NCI-H69 (cell line): Measurements from ENCODE around the gene PNCK.

Experiments used
- DNase-seq: peaks from one replicate; lab custom pipeline; 2025; lab: John Stamatoyannopoulos, UW

PNCK gene

DNA sequence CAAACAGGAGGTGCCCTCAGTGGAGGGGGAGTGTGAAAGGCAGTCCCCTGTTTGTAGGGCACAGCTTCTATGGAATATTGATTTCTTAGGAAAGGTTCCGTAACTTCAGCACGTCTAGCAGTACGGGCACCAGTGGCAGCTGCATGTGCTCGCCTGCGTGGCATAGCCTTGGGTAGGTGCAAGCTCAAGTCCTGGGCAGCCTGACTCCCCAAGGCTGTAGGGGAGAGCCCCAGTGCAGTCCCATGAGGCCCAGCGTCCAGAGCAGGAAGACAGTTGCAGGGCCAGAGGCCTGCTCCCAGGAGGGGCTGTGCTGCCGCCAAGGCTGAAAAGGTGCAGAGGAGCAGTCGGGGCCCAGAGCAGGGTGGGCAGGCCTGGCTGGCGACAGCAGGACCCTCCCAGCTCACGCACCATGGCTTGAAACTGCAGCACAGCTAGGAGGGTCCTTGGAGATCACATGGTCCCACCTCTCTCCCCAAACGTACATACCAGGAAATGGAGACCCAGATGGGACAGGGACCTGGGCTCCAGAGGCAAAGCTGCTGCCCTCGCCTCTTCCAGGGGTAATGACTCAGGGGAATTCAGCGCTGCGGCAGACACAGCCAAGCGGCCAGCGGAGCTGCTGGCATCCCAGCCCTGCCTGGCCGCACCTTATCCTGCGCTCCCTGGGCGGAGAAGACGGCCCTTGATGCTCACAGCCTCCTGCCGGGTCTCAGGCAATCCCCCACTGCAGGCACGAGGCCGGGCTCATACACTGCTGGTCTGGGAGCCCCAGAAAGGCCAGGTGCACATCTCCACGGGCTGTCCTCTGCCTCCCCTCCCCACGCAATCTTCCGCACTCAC lies 32.7 kb downstream of the PNCK start:
- no peak for DNase-seq

DNA sequence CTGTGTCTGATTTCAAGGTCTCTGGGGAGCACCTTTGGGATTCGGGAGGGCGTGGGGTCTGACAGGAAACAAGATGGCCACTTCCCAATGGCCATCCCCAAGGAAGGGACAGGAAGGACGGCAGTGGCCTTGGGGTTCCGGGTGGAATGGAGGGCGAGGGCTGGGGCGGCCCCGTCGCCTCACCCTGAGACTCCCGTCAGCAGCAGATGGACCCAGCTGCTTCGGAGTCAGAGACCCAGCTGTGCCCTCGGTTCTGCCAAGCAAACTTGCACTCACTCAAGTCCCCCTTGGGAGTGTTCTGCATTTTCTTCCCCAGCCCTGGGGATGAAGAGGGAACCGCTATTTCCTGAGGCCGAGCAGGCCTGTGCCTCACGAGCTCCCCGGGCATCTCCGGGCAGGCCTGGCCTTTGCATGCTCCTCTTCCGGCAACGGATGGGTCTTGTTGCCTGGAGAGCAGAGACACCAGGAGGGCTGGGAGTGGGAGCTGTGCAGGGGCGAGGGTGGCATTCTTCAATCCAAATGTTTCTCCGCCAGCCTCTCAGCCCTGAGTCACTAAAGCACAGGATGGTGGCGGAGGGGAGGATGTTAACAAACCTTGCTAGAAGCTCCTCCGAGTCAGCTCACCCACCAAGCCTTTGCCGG lies 33.4 kb downstream of the PNCK start:
- DNase-seq: no peak

DNA sequence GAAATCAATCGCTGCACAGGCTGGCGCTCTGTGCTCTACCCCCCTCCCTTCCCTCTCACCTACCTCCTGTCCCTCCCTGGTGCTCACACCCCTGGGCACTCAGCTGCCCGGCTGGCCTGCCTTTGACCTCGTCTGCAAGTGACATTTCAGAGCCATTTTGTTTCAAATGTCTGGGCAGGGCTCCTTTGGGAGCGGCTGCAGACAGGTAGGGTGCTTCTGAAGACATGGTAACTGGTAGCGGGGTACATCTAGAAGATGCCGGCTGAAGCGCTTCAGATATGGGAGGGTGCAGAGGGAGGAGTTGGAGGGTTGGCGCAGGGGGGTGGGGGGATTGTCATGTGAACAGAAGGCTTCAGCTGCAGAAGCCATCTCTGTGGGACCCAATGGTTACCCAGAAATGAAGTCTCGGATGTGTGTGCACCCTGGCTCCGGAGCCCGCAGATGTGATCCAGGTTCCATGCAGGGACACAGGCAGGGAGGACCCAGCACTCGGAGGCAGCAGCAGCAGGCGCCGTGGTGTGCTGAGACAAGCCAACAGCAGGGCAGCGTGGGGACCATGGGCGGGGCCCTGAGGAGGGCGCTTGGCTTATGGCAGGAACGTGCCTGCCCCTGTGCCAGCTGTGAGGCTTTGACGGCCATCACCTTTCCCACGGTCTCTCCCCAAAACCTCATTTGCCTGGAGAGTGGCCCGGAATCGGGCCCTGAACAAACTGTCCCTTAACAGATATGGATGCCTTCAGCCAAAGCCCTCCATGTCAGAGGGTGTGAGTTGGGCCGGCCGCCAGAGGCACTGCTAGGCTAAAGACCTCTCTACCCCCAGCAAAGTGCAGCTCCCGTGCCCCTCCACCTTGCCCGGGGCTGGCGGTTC lies 34.2 kb downstream of the PNCK start:
- DNase-seq: peak; percentile 29

DNA sequence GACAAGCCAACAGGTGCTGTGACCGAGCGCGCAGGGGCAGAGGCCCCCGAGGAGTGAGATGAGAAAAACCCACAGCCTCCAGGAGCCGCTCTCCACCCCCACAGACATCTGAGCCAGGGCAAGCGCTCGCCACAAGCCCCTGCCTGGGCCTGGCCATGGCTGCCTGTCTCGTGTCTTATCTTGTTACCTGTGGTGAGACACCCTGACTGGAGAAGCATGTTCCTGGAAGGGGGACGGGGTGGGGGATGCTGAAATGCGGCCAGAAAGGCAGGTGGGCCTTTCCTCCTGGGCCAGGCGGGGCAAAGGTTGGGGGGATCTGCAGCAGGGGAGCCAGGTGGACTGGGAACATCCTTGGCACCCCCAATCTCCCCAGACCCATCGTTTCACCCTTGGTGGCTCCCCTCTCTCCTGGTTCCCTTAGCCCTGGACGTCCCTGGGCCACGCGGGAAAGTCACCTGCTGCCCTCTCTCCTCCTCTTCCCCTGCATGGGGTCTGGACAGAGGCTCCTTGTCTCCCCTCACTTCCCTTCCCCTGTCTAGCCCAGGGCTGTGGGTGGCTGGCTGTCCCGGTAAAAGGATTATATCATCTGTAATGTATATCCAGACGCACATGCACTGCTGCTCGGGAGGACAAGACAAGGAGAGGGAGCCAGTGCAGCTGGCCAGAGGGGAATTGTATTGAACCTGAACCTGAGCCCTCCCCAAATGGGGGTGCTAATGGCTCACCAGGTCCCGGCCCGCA lies 35.0 kb downstream of the PNCK start:
- no peak for DNase-seq

DNA sequence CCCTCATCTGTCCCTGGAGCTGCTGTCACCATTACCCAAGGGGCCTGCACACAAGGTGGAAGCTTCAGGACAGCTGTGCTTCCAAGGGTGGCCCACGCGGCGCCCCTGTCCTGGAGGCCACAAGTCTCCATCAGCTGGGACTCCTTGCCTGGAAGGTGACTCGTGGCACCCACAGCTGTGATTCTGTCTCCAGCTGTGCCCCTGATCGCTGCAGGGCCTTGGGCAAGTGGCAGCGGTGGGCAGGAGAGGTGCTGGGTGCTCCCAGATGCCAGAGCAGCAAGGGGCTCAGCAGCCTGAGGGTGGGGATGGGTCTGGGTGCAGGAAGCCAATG lies 35.6 kb downstream of the PNCK start:
- DNase-seq: no peak

DNA sequence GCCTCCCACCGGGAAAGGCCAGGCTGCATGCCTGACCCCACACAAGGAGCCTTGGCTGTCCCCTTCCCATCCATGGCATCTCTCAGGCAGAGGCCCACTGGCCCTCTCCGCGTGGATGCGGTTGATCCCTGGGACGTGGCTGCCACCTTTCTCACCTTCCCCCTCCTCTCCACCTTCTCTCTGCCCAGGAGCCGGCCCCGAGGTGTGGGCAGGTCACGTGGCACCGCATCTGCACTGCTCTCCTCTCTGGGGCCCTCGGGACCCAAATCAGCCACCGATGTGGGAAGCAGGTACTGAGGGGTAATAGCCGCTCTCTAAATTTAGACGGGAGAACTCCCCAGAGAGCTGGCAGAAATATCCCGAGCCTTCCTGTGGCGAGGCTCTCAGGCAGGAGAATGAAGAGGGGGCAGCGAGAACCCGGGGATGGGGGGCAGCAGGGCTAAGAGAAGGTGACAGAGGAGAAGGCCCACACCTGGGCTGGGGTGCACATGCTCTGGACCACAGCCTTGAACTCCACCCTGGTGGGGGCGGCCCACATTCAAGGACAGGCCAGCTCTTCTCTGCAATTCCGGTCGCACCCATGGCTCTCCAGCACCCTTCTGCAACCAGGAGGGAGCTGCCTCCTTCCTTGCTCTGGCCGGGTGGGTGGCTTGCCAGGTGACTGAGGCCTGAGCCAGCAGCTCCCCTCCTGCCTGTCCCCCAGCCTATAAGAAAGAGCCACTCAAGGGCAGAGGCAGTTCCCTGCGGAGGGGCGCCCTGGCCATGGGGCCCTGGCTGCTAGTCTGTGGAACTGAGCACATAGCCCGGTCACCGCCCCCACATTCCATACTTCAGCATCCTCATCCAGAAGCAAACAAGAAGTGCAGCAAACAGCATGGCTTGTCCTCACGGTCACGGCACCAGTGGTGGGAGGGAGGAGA lies 36.2 kb downstream of the PNCK start:
- no peak for DNase-seq

DNA sequence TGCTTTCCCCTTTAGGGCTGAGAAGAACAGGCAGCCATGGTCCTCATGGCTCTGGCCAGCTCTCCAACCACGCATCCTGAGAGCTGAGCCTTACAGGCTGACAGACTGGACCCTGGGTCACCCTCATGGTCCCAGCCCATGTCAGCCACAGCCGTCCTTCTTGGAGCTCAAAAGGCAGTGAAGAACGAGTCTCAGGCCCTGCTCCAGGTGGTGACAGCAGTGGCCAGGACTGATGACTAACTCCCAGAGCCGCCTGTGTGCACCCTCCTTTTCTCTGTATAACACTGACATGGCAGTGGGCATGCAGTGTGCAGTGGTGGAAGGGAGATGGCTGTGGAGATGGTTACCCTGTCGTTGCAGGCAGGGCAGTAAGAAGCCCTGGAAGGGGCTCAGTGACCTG lies 36.9 kb downstream of the PNCK start:
- DNase-seq: no peak

DNA sequence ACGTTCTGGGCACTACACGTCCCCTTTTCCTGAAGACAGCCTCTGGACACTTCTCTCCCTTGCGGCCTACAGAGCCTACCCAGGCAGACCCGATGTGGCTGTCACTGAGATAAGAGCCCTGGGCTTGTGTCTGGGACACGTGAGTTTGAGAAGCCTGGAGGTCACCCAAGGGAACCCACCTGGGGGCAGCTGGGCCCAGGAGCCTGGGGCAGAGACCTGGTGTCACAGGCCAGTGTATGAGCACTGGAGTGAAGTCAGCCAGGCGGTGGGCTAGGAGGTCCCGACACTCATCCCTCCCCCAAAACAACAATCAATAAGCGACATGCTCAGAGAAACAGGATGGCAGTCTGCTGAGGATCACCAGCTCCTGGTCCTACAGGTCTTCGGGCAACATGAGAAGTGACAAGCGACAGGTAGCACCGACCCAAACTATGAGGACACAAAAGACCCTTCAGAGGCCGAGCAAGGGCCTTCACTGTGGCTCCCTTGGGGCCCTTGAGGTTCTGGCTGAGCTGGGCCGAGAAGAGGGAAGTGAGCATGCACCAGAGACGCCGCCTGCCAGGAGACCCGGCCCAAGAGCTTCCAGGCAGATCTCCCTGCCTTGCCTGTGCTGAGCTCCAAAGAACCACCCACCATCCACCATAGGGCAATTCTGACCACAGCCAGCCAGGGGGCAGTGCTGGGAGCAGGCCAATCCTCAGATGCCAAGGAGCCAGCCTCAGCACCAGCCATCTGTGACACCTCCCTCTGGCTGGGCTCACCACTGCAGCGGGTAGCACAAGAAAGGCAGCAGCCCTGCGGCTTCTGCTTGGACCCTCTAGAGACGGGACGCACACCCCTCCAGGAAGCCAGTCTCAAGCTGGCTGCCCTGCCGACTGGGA lies 37.6 kb downstream of the PNCK start:
- peak; percentile 49 for DNase-seq

DNA sequence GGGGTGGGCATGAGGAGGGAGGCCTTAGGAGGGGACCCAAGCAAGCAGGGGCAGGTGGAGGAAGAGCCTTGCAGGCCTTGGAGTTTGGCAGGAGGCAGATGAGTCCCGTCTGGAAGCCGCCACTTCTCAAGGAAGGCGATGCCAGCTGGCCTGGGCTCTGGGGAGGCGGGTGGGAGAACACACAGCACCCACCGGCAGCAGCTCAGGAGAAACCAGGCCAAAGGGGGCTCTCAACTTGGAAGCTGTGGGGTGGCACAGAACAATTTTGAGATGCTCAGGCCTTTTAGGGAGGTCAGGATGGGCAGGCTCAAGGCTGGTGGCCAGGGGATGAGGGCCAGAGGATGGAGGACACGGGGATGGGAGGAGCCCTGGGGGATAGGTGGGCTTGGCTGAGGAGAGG lies 38.2 kb downstream of the PNCK start:
- DNase-seq: no peak

DNA sequence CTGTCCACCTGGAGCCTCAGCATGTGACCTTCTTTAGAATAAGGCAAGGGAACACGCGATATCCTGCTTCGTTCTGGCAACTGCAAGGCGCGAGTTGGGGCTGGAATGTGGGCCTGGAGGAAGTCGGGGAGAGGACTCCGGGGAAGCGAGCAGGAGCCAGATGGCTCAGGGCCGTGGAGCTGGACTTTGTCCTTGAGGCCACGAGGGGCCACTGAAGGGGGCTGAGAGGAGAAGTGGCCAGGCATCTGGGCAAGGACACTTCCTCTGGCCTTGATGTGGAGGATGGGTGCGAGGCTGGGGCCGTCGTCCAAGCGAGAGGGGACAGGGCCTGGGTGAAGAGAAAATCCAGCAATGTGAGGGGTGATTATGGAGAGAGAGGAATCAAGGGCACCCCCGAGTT lies 38.8 kb downstream of the PNCK start:
- DNase-seq: no peak

DNA sequence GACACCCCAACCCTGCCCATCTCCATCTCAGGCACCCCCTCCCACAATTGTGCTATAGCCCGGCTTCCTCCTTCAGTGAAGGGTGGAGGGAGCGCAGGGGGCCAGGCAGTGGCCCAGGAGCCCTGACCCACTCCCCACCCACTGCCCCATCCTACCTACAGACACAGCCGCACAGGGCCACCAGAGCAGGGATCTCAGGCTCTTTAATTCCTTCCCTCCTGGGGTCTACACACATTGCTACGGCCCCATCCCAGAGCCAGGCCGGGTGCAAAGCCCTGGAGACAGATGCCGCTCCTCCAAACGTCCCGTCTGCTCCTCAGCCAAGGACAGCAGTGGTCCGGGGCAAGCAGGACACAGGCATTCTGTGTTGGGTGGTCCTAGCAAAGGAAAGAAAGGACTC lies 39.4 kb downstream of the PNCK start:
- DNase-seq: no peak

DNA sequence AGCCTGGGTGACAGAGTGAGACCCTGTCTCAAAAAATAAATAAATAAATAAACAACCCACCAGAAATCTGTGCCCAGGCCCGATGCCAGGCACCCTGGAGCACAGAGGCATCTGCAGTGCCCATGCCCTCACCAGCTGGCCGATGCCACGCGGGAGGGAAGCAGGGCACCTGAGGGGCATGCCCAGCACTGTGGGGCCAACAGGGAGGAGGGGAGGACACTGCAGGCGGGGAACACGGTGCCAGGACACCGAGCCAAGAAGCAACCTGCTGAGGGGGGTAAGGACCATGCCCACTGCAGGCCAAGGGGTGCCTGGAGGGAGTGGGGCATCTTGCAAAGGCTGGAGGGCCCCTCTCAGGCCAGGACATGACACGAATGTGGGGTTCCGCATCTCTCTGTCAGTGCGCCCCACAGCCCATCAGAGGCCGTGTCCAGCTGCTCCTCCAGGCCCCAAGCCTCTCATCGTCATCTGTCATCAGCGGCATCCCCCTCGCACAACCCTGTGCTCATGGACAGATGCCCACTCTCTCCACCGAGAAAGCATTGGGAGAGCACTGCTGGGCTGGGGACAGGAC lies 39.9 kb downstream of the PNCK start:
- no peak for DNase-seq

DNA sequence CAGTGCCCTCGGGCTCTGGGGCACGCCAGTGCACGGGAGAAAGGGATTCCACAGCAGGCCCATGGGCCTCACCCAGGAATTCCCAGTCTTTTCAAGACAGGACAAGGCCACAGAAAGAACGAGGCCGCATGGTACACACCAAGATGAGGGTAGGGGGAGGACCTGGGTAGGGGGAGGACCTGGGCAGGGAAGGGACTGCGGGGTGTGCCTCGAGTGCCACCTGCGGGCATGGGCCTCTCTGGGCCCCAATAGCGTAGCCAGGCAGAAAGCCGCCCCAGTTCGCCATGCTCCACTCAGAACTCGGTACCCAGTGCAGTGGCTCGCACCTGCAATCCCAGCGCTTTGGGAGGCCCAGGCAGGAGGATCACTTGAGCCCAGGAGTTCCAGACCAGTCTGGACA lies 40.6 kb downstream of the PNCK start:
- no peak for DNase-seq

DNA sequence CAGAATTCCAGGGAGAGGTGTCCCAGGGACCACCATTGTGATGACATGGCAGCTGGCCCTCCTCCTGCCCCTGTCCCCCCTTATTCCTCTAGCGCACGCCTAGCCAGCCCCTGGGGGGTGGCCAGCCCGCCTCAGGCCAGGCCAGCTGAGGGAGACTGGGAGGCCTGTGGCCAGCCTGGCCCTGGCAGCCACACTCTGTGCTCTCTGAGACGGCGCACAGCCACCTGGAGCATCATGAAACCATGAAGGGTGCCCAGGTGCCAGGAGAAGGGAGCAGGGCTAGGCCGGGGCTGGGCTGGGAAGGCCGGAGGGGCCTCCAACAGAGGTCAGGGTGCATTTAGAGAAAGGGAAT lies 41.0 kb downstream of the PNCK start:
- DNase-seq: no peak

DNA sequence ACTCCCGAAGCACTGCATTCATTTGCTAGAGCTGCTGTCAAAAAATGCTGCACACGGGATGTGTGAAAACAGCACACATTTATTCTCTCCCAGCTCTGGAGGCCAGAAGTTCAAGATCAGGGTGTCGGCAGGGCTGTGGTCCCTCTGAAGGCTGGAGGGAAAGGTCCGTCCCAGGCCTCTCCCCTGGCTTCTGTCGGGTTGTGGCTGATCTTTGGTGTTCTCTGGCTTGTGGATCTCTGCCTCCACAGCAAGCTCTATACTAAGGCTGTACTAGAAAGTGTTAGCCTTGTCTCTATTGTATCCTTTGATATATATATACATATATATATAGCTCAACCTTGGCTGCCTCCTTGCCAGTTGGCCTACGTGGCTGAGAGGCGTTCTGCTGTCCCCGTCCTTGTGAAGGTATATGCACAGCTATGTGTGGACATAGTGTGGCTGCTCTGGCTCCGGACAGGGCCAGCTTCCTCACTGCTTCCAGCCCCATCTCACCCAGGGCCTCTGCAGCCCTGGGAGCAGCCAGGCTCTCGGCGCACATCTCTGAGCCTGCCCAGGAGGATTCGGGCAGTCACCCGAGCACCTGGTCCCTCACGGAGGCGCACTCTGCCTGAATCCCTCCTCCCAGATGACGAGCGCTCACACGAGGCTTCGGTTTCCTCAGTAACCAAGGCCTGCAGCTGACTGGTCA lies 41.6 kb downstream of the PNCK start:
- no peak for DNase-seq

DNA sequence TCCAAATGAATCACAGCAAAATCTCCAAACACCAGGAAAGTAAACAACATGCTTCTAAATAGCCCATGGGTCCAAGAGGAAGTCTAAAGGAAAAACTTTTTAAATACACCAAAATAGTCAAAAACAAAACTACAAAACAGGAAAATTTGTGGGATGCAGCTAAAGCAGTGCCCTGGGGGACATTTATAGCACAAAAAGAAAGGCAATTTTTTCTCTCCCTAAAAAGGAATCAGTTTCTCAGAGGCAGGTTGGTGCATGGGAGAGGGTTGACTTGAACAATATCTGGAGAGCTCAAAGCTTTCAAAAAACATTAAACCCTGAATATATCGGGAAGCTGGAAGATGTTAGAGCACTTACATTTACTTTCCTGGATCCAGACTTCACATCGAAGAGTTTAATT lies 42.3 kb downstream of the PNCK start:
- DNase-seq: no peak

DNA sequence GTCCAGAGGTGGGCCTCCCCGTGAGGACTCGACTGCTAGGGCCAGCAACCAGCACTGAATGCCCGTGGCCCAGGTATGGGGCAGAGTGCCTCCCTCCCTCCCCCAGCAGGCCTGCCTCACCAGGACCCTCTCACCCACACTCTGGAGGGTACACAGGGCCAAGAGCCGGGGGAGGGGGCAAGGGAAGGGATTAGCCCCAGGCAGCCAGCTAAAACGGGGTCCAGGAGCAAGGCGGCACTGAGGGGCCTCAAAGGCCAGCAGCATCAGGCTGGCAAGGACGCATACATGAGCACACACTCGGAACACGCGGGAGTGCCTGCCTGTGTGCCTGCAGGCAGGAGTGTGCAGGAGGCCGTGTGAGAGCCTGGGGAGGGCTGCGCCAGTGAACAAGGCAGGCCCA lies 44.9 kb downstream of the PNCK start:
- no peak for DNase-seq

DNA sequence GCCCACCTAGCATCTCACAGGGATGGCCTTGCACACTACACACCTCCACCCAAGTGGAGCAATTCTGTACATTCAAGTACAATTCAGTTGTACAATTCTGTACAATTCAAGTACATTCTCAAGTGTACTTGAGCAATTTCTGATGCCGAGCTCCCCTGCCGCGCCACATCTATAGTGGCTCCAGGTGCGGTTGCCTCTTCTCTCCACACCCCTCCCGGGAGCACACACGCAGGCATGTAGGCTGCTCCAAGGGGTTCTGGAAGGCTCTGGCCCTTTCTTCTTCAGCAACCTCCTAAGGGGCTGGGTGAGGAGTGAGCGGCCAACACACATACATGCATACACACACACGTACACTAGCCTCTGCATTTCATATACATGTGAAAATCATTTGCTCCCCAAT lies 45.5 kb downstream of the PNCK start:
- DNase-seq: no peak

DNA sequence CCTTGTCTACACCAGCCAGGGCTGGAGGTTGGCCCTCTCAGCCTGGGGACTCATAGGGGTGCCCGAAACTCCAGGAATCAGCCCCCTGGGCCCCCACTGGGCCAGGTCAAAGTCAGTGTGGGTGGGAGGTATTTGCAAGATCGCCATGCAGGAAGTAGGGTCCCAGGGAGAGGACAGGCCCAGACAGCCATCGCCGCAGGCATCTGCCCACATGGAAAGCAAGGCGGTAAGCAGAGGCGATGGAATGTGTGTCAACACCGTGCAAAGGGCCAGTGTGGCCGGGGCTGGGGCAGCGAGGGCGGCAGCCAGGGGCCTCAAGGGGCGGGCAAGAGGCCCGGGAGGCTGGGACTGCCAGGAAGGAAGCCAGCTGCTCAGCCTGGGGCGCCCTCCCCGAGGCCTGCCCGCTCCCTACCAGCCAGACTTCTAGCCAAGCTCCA lies 45.9 kb downstream of the PNCK start:
- DNase-seq: no peak
